HCT116 (cell line): ENCODE results near the gene GALNS. TPM values are rescaled to one million over a fixed set of nuclear protein-coding genes. Genes with fewer than 3 reads are reported as not detected.

Source experiments
- ATAC-seq: fragments of 200-7000 bp; cut with Tn5 transposase; 2 replicates; pipeline ENCODE4 v1.9.1; 2020; ENCODE audit warnings: mild to moderate bottlenecking, moderate library complexity
- BruUV-seq: library from RNA; stranded (reverse); fragments of 400-500 nt; replicated peaks from 2 replicates; lab custom pipeline; 2021; lab: Mats Ljungman, UMichigan
- CTCF ChIA-PET: fragments of 300-600 bp; sonication (Branson Sonifier 250); formaldehyde crosslinking; loops from one replicate; lab custom pipeline; 2021; ENCODE audit warnings: antibody characterized with exemption; lab: Charles Lee
- POLR2A ChIA-PET: fragments of 300-600, 350-600 bp; sonication (Branson Sonifier 250); formaldehyde crosslinking; loops from one replicate; lab custom pipeline; 2021; ENCODE audit warnings: antibody characterized with exemption; lab: Charles Lee
- RAD21 ChIA-PET, 2 experiments: fragments of 300-600 bp; sonication (Branson Sonifier 250); formaldehyde crosslinking; loops; one replicate each; lab custom pipeline; 2023; ENCODE audit warnings: low total read pairs in 2 of 2; ENCODE audit not compliant: uncharacterized antibody in 2 of 2, unreplicated experiment in 2 of 2, low non-redundant PET in 1 of 2; lab: Charles Lee
- DNase-seq: peaks from one replicate; pipeline ENCODE4 v3.0.0-alpha.2; 2010; ENCODE audit warnings: low read depth, low spot score
- H2AFZ ChIP-seq: fragments of 200-600 bp; shearing (Covaris generic), sonication (generic); 2 replicates; pipeline ENCODE4 v1.6.1; 2017; ENCODE audit warnings: low read depth, mixed run types, mixed read lengths, antibody characterized with exemption, low read length; ENCODE audit not compliant: poor library complexity, severe bottlenecking
- H3K27ac ChIP-seq: 2 replicates; pipeline ENCODE4 v1.5.1; 2012; ENCODE audit warnings: low read depth, low read length
- H3K27me3 ChIP-seq: fragments of 200-600 bp; sonication (generic); 2 replicates; pipeline ENCODE4 v1.6.1; 2016; ENCODE audit warnings: mixed run types, low read length, mixed read lengths; ENCODE audit not compliant: insufficient read depth
- H3K36me3 ChIP-seq, 2 experiments: fragments of 200-500 bp in 1 of 2; fragments of 200-600 bp in 1 of 2; sonication (Bioruptor generic) in 1 of 2; sonication (generic) in 1 of 2; 2 replicates each; pipeline versions ENCODE4 v1.5.1 to v1.6.1; 2014 to 2016; ENCODE audit warnings: low read length in 2 of 2, inconsistent platforms in 1 of 2, mixed read lengths in 1 of 2, mixed run types in 1 of 2; ENCODE audit not compliant: insufficient read depth in 2 of 2, control insufficient read depth in 1 of 2
- H3K4me1 ChIP-seq, 2 experiments: fragments of 200-600 bp in 1 of 2; sonication (generic) in 1 of 2; 2 replicates each; pipeline versions ENCODE4 v1.5.1 to v1.6.1; 2012 to 2017; ENCODE audit warnings: low read length in 2 of 2, inconsistent platforms in 1 of 2, mild to moderate bottlenecking in 1 of 2, mixed read lengths in 1 of 2, mixed run types in 1 of 2, moderate library complexity in 1 of 2; ENCODE audit not compliant: insufficient read depth in 2 of 2, control insufficient read depth in 1 of 2
- H3K4me2 ChIP-seq: fragments of 200-600 bp; sonication (generic); 2 replicates; pipeline ENCODE4 v1.6.1; 2017; ENCODE audit warnings: mixed run types, low read length, mixed read lengths
- H3K4me3 ChIP-seq, 2 experiments: fragments of 200-600 bp in 1 of 2; sonication (generic) in 1 of 2; replicated peaks in 1 of 2; 2 replicates each; pipeline ENCODE4 v1.5.1; 2011 to 2016; ENCODE audit warnings: low read length in 2 of 2, control low read depth in 1 of 2, low read depth in 1 of 2, mild to moderate bottlenecking in 1 of 2, mixed read lengths in 1 of 2, mixed run types in 1 of 2
- H3K79me2 ChIP-seq: fragments of 200-600 bp; sonication (generic); 2 replicates; pipeline ENCODE4 v1.6.1; 2017; ENCODE audit warnings: mild to moderate bottlenecking, mixed run types, low read length, moderate library complexity, mixed read lengths; ENCODE audit not compliant: insufficient read depth
- H3K9ac ChIP-seq: fragments of 200-600 bp; sonication (generic); 2 replicates; pipeline ENCODE4 v1.6.1; 2016; ENCODE audit warnings: low read length, mixed read lengths
- H3K9me2 ChIP-seq: fragments of 200-600 bp; sonication (generic), shearing (Covaris generic); 2 replicates; pipeline ENCODE4 v1.6.1; 2017; ENCODE audit warnings: mixed run types, mild to moderate bottlenecking, moderate library complexity; ENCODE audit not compliant: insufficient read depth
- H3K9me3 ChIP-seq, 2 experiments: fragments of 200-500 bp in 1 of 2; fragments of 200-600 bp in 1 of 2; sonication (Bioruptor generic) in 1 of 2; sonication (generic) in 1 of 2; 2 replicates each; pipeline ENCODE4 v1.6.1; 2014 to 2017; ENCODE audit warnings: low read length in 2 of 2, mixed read lengths in 2 of 2, inconsistent platforms in 1 of 2, low read depth in 1 of 2, mild to moderate bottlenecking in 1 of 2, mixed run types in 1 of 2, moderate library complexity in 1 of 2; ENCODE audit not compliant: control insufficient read depth in 1 of 2, insufficient read depth in 1 of 2
- H4K20me1 ChIP-seq: fragments of 200-600 bp; sonication (generic), shearing (Covaris generic); 2 replicates; pipeline ENCODE4 v1.6.1; 2017; ENCODE audit warnings: mixed run types, mild to moderate bottlenecking, moderate library complexity; ENCODE audit not compliant: insufficient read depth
- CBX3 ChIP-seq: IDR thresholded peaks from 2 replicates; pipeline ENCODE4 v1.6.1; 2012; ENCODE audit warnings: low read depth
- EGR1 ChIP-seq: IDR thresholded peaks from 2 replicates; pipeline ENCODE4 v1.6.1; 2012; ENCODE audit warnings: low read depth
- EZH2 ChIP-seq: fragments of 200-600 bp; sonication (generic); IDR thresholded peaks from 2 replicates; pipeline ENCODE4 v1.6.1; 2017; ENCODE audit warnings: antibody characterized with exemption, mixed run types
- FOSL1 ChIP-seq: IDR thresholded peaks from 2 replicates; pipeline ENCODE4 v1.6.1; 2012; ENCODE audit warnings: low read depth
- JUND ChIP-seq: IDR thresholded peaks from 2 replicates; pipeline ENCODE4 v1.6.1; 2012
- MAX ChIP-seq: IDR thresholded peaks from 2 replicates; pipeline ENCODE4 v1.6.1; 2012
- POLR2A ChIP-seq: IDR thresholded peaks from 2 replicates; pipeline ENCODE4 v1.7.0; 2011; ENCODE audit warnings: borderline replicate concordance; ENCODE audit not compliant: insufficient read depth, insufficient read length; ENCODE audit errors: extremely low read depth
- RAD21 ChIP-seq: IDR thresholded peaks from 2 replicates; pipeline ENCODE4 v1.6.1; 2012; ENCODE audit warnings: low read depth, mild to moderate bottlenecking
- SIN3A ChIP-seq: IDR thresholded peaks from 2 replicates; pipeline ENCODE4 v1.6.1; 2012; ENCODE audit warnings: low read depth
- SP1 ChIP-seq: IDR thresholded peaks from 2 replicates; pipeline ENCODE4 v1.6.1; 2012; ENCODE audit warnings: low read depth
- SRF ChIP-seq: IDR thresholded peaks from 2 replicates; pipeline ENCODE4 v1.6.1; 2012; ENCODE audit warnings: low read depth
- TCF7L2 ChIP-seq: IDR thresholded peaks from 2 replicates; pipeline ENCODE4 v1.7.0; 2011; ENCODE audit warnings: borderline replicate concordance, inconsistent platforms; ENCODE audit not compliant: insufficient read depth, insufficient read length; ENCODE audit errors: extremely low read depth
- YY1 ChIP-seq: IDR thresholded peaks from 2 replicates; pipeline ENCODE4 v1.6.1; 2011; ENCODE audit warnings: low read length, low read depth, moderate library complexity, mild to moderate bottlenecking; ENCODE audit not compliant: insufficient replicate concordance; ENCODE audit errors: extremely low read depth
- ZFX ChIP-seq: fragments of 450-650 bp; IDR thresholded peaks from 2 replicates; pipeline ENCODE4 v1.6.1; 2017
- ZNF274 ChIP-seq: fragments of 200-500 bp; sonication (Bioruptor generic); IDR thresholded peaks from 2 replicates; pipeline ENCODE4 v1.6.1; 2014; ENCODE audit warnings: mild to moderate bottlenecking, low read depth, low read length, inconsistent platforms
- intact Hi-C: fragments of 100-400 bp; cut with micrococcal nuclease; formaldehyde crosslinking; loops from 2 replicates; pipeline ENCODE4 v1.10.0; 2022
- total RNA-seq: library from RNA; stranded (reverse); gene quantifications from one replicate; pipeline ENCODE4 v1.2.1, GENCODE V29; 2021; ENCODE audit not compliant: unreplicated experiment
- TF ChIP-seq, protein P1 (sequence below), 3 experiments: fragments of 200-600 bp in 1 of 3; sonication (generic) in 1 of 3; IDR thresholded peaks in 2 of 3; conservative IDR thresholded peaks in 1 of 3; 2 replicates each; pipeline ENCODE4 v1.5.1; 2012 to 2017; ENCODE audit warnings: low read depth in 2 of 3, low read length in 2 of 3, antibody characterized with exemption in 1 of 3, borderline replicate concordance in 1 of 3, control low read depth in 1 of 3, mild to moderate bottlenecking in 1 of 3, mixed read lengths in 1 of 3, mixed run types in 1 of 3, moderate library complexity in 1 of 3; ENCODE audit not compliant: insufficient read depth in 1 of 3
- TF ChIP-seq, protein P2 (sequence below): IDR thresholded peaks from 2 replicates; pipeline ENCODE4 v1.6.1; 2012
- TF ChIP-seq, protein P3 (sequence below): IDR thresholded peaks from 2 replicates; pipeline ENCODE4 v1.6.1; 2011; ENCODE audit warnings: mild to moderate bottlenecking, low read length, moderate library complexity; ENCODE audit not compliant: insufficient replicate concordance; ENCODE audit errors: extremely low read depth
- TF ChIP-seq, protein P4 (sequence below): IDR thresholded peaks from 2 replicates; pipeline ENCODE4 v1.6.1; 2012; ENCODE audit warnings: low read depth

GALNS gene
- total RNA-seq, 1 experiment from 2014 or later, result 44.6 TPM

DNA sequence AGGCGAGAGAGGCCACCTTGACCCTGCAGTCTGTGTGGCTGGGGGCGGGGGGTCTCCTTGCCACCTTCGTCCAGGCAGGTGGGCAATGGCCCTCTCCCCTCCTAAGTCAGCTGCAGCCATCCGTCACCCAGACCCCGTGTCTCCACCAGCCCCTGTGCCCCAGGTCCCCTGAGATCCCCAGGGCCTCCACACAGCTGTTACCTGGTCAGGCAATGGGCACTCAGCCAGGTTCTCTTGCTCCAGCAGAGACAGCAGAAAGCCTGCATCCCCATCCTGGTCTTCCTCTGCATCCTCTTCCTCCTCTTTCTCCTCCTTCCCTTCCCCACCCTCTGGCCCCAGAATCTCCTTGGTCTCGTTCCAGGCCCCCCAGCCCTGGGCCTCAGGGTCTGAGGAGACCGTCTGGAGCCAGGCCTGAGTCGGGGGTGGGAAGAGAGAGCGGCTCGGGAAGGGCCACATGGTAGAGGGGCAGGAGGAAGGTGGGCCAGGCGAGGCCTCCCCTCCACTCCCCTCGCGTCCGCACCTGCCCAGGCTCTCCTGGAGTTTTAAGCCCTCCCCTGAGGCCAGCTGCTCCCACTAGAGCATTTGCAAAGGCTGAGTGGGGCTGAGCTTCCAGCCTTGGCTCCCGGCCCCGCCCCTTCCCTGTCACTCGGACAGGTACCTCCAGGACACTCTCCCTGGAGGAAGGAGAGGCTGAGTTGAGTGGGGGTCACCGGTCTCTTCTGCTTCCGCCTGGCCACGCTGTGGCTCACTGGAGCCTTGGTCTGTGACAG, 9.6 kb upstream of the GALNS start, which contains the start of gene PABPN1L:
Gene PABPN1L (minus strand): TSS at position 510 of the 770 bp plus-strand sequence. CDS start 54 bp downstream, at position 456.
- H2AFZ ChIP-seq, result no peak within 1 kb of the TSS
- no peak for TF ChIP-seq EGR1
- TF ChIP-seq, protein P1, sequence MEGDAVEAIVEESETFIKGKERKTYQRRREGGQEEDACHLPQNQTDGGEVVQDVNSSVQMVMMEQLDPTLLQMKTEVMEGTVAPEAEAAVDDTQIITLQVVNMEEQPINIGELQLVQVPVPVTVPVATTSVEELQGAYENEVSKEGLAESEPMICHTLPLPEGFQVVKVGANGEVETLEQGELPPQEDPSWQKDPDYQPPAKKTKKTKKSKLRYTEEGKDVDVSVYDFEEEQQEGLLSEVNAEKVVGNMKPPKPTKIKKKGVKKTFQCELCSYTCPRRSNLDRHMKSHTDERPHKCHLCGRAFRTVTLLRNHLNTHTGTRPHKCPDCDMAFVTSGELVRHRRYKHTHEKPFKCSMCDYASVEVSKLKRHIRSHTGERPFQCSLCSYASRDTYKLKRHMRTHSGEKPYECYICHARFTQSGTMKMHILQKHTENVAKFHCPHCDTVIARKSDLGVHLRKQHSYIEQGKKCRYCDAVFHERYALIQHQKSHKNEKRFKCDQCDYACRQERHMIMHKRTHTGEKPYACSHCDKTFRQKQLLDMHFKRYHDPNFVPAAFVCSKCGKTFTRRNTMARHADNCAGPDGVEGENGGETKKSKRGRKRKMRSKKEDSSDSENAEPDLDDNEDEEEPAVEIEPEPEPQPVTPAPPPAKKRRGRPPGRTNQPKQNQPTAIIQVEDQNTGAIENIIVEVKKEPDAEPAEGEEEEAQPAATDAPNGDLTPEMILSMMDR (IDR thresholded peaks at IDR 0.05 in 2 of 3, conservative IDR thresholded peaks at IDR 0.05 in 1 of 3; ENCODE audit: borderline replicate concordance in 1 of 3, insufficient read depth in 1 of 3, low read depth in 2 of 3, low read length in 2 of 3), result no peak
- TF ChIP-seq RAD21, result no peak
- TF ChIP-seq POLR2A, result no peak
- TF ChIP-seq, protein P2, sequence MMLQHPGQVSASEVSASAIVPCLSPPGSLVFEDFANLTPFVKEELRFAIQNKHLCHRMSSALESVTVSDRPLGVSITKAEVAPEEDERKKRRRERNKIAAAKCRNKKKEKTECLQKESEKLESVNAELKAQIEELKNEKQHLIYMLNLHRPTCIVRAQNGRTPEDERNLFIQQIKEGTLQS, result no peak
- no peak for TF ChIP-seq CBX3
- TF ChIP-seq, protein P3, sequence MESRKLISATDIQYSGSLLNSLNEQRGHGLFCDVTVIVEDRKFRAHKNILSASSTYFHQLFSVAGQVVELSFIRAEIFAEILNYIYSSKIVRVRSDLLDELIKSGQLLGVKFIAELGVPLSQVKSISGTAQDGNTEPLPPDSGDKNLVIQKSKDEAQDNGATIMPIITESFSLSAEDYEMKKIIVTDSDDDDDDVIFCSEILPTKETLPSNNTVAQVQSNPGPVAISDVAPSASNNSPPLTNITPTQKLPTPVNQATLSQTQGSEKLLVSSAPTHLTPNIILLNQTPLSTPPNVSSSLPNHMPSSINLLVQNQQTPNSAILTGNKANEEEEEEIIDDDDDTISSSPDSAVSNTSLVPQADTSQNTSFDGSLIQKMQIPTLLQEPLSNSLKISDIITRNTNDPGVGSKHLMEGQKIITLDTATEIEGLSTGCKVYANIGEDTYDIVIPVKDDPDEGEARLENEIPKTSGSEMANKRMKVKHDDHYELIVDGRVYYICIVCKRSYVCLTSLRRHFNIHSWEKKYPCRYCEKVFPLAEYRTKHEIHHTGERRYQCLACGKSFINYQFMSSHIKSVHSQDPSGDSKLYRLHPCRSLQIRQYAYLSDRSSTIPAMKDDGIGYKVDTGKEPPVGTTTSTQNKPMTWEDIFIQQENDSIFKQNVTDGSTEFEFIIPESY, result no peak
- no peak for TF ChIP-seq EZH2
- no peak for TF ChIP-seq ZNF274
- TF ChIP-seq SIN3A, result no peak
- no peak for TF ChIP-seq JUND
- TF ChIP-seq FOSL1, result no peak
- TF ChIP-seq YY1, result no peak
- TF ChIP-seq SP1, result no peak
- no peak for TF ChIP-seq SRF
- TF ChIP-seq ZFX, result no peak
- TF ChIP-seq, protein P4, sequence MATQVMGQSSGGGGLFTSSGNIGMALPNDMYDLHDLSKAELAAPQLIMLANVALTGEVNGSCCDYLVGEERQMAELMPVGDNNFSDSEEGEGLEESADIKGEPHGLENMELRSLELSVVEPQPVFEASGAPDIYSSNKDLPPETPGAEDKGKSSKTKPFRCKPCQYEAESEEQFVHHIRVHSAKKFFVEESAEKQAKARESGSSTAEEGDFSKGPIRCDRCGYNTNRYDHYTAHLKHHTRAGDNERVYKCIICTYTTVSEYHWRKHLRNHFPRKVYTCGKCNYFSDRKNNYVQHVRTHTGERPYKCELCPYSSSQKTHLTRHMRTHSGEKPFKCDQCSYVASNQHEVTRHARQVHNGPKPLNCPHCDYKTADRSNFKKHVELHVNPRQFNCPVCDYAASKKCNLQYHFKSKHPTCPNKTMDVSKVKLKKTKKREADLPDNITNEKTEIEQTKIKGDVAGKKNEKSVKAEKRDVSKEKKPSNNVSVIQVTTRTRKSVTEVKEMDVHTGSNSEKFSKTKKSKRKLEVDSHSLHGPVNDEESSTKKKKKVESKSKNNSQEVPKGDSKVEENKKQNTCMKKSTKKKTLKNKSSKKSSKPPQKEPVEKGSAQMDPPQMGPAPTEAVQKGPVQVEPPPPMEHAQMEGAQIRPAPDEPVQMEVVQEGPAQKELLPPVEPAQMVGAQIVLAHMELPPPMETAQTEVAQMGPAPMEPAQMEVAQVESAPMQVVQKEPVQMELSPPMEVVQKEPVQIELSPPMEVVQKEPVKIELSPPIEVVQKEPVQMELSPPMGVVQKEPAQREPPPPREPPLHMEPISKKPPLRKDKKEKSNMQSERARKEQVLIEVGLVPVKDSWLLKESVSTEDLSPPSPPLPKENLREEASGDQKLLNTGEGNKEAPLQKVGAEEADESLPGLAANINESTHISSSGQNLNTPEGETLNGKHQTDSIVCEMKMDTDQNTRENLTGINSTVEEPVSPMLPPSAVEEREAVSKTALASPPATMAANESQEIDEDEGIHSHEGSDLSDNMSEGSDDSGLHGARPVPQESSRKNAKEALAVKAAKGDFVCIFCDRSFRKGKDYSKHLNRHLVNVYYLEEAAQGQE, result no peak
- no peak for TF ChIP-seq TCF7L2
- no peak for TF ChIP-seq MAX
- H4K20me1 ChIP-seq, result no peaks in the 10 kb centered on the region
- H3K27ac ChIP-seq, result no peak within 1 kb of the TSS
- H3K9me3 ChIP-seq, result no peaks in the 10 kb centered on the region
- no peak for DNase-seq
- no peaks in the 10 kb centered on the region for H3K27me3 ChIP-seq
- no peaks in the 10 kb centered on the region for H3K4me1 ChIP-seq
- peaks cover 0 to 3% of the 10 kb centered on the region in 2 experiments; a peak in 2 of 4 replicates for H3K36me3 ChIP-seq
- H3K4me2 ChIP-seq, result no peak within 1 kb of the TSS
- BruUV-seq, result no TSS peak
- H3K79me2 ChIP-seq, result no peaks in the 10 kb centered on the region
- POLR2A ChIA-PET, result no interaction called here
- RAD21 ChIA-PET, result no interaction called here
- H3K9ac ChIP-seq, result no peak within 1 kb of the TSS
- no peak within 1 kb of the TSS for H3K4me3 ChIP-seq
- ATAC-seq, result no peak
- CTCF ChIA-PET, result no interaction called here
- intact Hi-C loops, result no loop called here
- H3K9me2 ChIP-seq, result no peaks in the 10 kb centered on the region
